Prostate gland (tissue), 2 donors: ENCODE data around the gene OPN3. TPM values are rescaled to one million over a fixed set of nuclear protein-coding genes. Genes with fewer than 3 reads are reported as not detected.
"Not testable (repeated sequence)": the region's sequence is repeated elsewhere in the genome, so short reads cannot be mapped to it uniquely, and the experiment has no call there.

Source experiments
- DNase-seq: peaks from one replicate; pipeline ENCODE4 v3.0.0-alpha.2; 2019; ENCODE audit warnings: low spot score
- H3K27ac ChIP-seq, 2 donors: fragments of 200-600 bp; sonication (generic); 2 replicates each; pipeline ENCODE4 v1.5.1; 2017 to 2019
- H3K27me3 ChIP-seq: fragments of 200-600 bp; sonication (generic); replicated peaks from 2 replicates; pipeline ENCODE4 v1.5.1; 2019; ENCODE audit not compliant: insufficient read depth
- H3K36me3 ChIP-seq, 2 donors: fragments of 200-600 bp; sonication (generic); 1 replicate in 1 of 2; 2 replicates in 1 of 2; pipeline versions ENCODE4 v1.5.1 to v1.8.1; 2017 to 2019
- H3K4me1 ChIP-seq: fragments of 200-600 bp; sonication (generic); replicated peaks from 2 replicates; pipeline ENCODE4 v1.5.1; 2019
- H3K4me3 ChIP-seq, 2 donors: fragments of 200-600 bp; sonication (generic); 2 replicates each; pipeline ENCODE4 v1.5.1; 2017 to 2019
- H3K9me3 ChIP-seq: fragments of 200-600 bp; sonication (generic); 2 replicates; pipeline ENCODE4 v1.5.1; 2017
- POLR2A ChIP-seq: fragments of 450-650 bp; IDR thresholded peaks from one replicate; pipeline ENCODE4 v1.6.1; 2016; ENCODE audit warnings: antibody characterized with exemption, mild to moderate bottlenecking
- POLR2AphosphoS5 ChIP-seq: sonication (generic); formaldehyde crosslinking; IDR thresholded peaks from one replicate; pipeline ENCODE4 v1.6.1; 2017; ENCODE audit warnings: antibody characterized with exemption
- WGBS: methylation state at CpG from one replicate; pipeline ENCODE4 v1.1.5; 2018; 5-methylcytosine and 5-hydroxymethylcytosine counted together
- intact Hi-C: fragments of 100-400 bp; cut with DNase I; formaldehyde crosslinking; loops from one replicate; pipeline ENCODE4 v1.14.2; 2022
- total RNA-seq, 2 donors: library from RNA; depleted of rRNA; stranded (reverse); fragments of >200 nt; gene quantifications; one replicate each; pipeline ENCODE4 v1.1.0, GENCODE V29; 2016
- TF ChIP-seq, protein P1 (sequence below), 4 experiments: fragments of 200-600 bp in 2 of 4; fragments of 450-650 bp in 2 of 4; sonication (generic) in 2 of 4; IDR thresholded peaks; 1 replicate in 3 of 4; 2 replicates in 1 of 4; pipeline ENCODE4 v1.5.1; 2016 to 2019; ENCODE audit warnings: antibody characterized with exemption in 4 of 4, mild to moderate bottlenecking in 2 of 4, moderate library complexity in 2 of 4

Gene OPN3
- total RNA-seq, 2 donors from 2014 or later = 12.3 to 32.8 TPM

- TF ChIP-seq, protein P1, sequence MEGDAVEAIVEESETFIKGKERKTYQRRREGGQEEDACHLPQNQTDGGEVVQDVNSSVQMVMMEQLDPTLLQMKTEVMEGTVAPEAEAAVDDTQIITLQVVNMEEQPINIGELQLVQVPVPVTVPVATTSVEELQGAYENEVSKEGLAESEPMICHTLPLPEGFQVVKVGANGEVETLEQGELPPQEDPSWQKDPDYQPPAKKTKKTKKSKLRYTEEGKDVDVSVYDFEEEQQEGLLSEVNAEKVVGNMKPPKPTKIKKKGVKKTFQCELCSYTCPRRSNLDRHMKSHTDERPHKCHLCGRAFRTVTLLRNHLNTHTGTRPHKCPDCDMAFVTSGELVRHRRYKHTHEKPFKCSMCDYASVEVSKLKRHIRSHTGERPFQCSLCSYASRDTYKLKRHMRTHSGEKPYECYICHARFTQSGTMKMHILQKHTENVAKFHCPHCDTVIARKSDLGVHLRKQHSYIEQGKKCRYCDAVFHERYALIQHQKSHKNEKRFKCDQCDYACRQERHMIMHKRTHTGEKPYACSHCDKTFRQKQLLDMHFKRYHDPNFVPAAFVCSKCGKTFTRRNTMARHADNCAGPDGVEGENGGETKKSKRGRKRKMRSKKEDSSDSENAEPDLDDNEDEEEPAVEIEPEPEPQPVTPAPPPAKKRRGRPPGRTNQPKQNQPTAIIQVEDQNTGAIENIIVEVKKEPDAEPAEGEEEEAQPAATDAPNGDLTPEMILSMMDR (IDR thresholded peaks at IDR 0.05) = no peak
- TF ChIP-seq POLR2A (no peak), POLR2AphosphoS5 (no peak)
- Histone ChIP-seq H3K27ac (no peak overlapping the region), H3K9me3 (no peaks in the 10 kb centered on the region), H3K36me3 (no peaks in the 10 kb centered on the region), H3K4me1 (no peaks in the 10 kb centered on the region), H3K4me3 (no peak overlapping the region), H3K27me3 (no peaks in the 10 kb centered on the region)
- 100% methylated on average over 1 of the region's 1 CpG for WGBS
- intact Hi-C loops = no loop called here
- no peak for DNase-seq
Measured at GRCh38 chr1:241674805-241675384, 34.7 kb upstream of the OPN3 start.

DNA sequence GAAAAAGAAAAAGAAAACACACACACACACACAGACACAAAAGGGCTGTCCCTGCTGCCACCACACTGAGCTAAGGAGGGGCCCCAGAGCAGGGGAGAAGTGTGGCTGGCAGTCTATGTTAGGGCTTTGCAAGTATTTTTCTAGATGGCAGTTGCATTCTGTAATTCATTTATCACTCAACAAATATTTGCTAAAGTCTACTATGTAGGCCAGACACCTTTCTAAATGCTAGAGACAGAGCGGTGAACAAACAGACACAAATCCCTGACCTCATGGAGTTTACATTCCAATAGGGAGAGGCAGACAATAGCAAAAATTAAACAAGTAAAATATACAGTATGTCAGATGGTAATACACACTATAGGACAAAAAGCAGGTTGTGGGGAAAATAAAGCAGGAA lies 32.1 kb upstream of the OPN3 start:
- no peaks in the 10 kb centered on the region for H3K4me1 ChIP-seq
- 69% methylated on average over 1 of the region's 1 CpG for WGBS
- intact Hi-C loops = no loop called here
- H3K4me3 ChIP-seq = no peak overlapping the region
- DNase-seq = no peak
- no peaks in the 10 kb centered on the region for H3K9me3 ChIP-seq
- H3K27ac ChIP-seq = no peak overlapping the region
- H3K27me3 ChIP-seq = no peaks in the 10 kb centered on the region
- no peak for TF ChIP-seq POLR2A
- TF ChIP-seq POLR2AphosphoS5 = no peak
- TF ChIP-seq, protein P1 (IDR thresholded peaks at IDR 0.05) = no peak
- H3K36me3 ChIP-seq = no peaks in the 10 kb centered on the region

GRCh38 chr1:241666419-241666818 lies 26.2 kb upstream of the OPN3 start:
- TF ChIP-seq POLR2A = no peak
- Histone ChIP-seq H3K4me3 (no peak overlapping the region), H3K9me3 (no peaks in the 10 kb centered on the region), H3K27me3 (no peaks in the 10 kb centered on the region), H3K27ac (no peak overlapping the region), H3K4me1 (no peaks in the 10 kb centered on the region), H3K36me3 (no peaks in the 10 kb centered on the region)
- 92% methylated on average over 3 of the region's 3 CpGs for WGBS
- intact Hi-C loops = no loop called here
- no peak for DNase-seq

GRCh38 chr1:241660424-241660972 lies 20.3 kb upstream of the OPN3 start:
- H3K27me3 ChIP-seq = no peaks in the 10 kb centered on the region
- H3K4me1 ChIP-seq = no peaks in the 10 kb centered on the region
- TF ChIP-seq POLR2A (no peak), POLR2AphosphoS5 (no peak)
- TF ChIP-seq, protein P1 (IDR thresholded peaks at IDR 0.05) = no peak
- no peak for DNase-seq
- intact Hi-C loops = no loop called here
- H3K27ac ChIP-seq = no peak overlapping the region
- H3K9me3 ChIP-seq = no peaks in the 10 kb centered on the region
- H3K36me3 ChIP-seq = no peaks in the 10 kb centered on the region
- no peak overlapping the region for H3K4me3 ChIP-seq
- WGBS = 90% methylated on average over 5 of the region's 5 CpGs

GRCh38 chr1:241659016-241659415 lies 18.8 kb upstream of the OPN3 start:
- H3K4me3 ChIP-seq, H3K36me3 ChIP-seq, H3K27me3 ChIP-seq, DNase-seq, intact Hi-C loops, H3K4me1 ChIP-seq, H3K9me3 ChIP-seq, H3K27ac ChIP-seq: not testable (repeated sequence)
- 98% methylated on average over 2 of the region's 2 CpGs for WGBS

GRCh38 chr1:241658081-241658793 lies 18.1 kb upstream of the OPN3 start:
- H3K4me1 ChIP-seq = no peaks in the 10 kb centered on the region
- TF ChIP-seq POLR2AphosphoS5 (no peak), POLR2A (no peak)
- TF ChIP-seq, protein P1 (IDR thresholded peaks at IDR 0.05) = no peak
- no peaks in the 10 kb centered on the region for H3K27me3 ChIP-seq
- H3K4me3 ChIP-seq = no peak overlapping the region
- no peak overlapping the region for H3K27ac ChIP-seq
- no peak for DNase-seq
- no peaks in the 10 kb centered on the region for H3K36me3 ChIP-seq
- intact Hi-C loops = no loop called here
- WGBS = 93% methylated on average over 3 of the region's 3 CpGs
- H3K9me3 ChIP-seq = no peaks in the 10 kb centered on the region
